Measurements from ENCODE around the gene RPL10A. TPM values are rescaled to one million over a fixed set of nuclear protein-coding genes. Genes with fewer than 3 reads are reported as not detected.

RPL10A gene
- polyA plus RNA-seq, 3 donors, result 345 to 1,242 (median 421) TPM

DNA sequence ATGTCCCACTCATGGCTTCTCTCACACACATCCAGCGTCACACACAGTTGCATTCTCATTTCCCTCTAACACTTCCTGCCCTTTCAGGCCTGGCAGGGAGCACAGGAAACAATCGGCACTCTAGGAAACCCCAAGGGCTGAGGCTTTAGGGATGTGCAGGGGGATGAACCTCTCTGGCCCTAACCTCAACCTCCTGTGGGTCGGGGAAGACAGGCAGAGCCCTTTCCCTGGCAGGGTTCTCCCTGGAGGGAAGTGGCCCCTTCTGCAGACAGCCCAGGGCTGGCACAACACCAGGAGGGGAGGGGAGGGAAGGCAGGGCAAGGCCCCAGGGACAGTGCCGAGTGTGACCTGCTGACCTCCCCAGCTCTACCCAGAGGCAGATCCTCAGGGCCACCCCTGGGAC lies 26.0 kb downstream of the RPL10A start:
- no peak overlapping the region for H3K9ac ChIP-seq (ENCODE audit: insufficient read depth, low read length, poor library complexity, severe bottlenecking)
- Mint-ChIP-seq H3K27ac (peak overlapping the region in 2 of 7 donors; percentile 1 to 37), H3K4me1 (peaks cover 38% of the 10 kb centered on the region), H3K36me3 (peaks cover 2 to 5% of the 10 kb centered on the region in 2 donors), H3K4me3 (peak overlapping the region in 1 of 2 donors; percentile 65), H3K9me3 (peaks cover 0 to 19% (median 8%) of the 10 kb centered on the region in 7 donors), H3K27me3 (ENCODE audit: low read depth in 3 of 3) (peaks cover 71 to 89% (median 77%) of the 10 kb centered on the region in 3 donors)
- intact Hi-C loops (cut with micrococcal nuclease), result no loop called here
- H3K9me3 ChIP-seq (replicated peaks in 1 of 2; ENCODE audit: control insufficient read depth in 1 of 2, insufficient read depth in 1 of 2, low read length in 2 of 2), result peaks cover 0 to 9% of the 10 kb centered on the region in 2 donors
- peaks cover 27 to 84% of the 10 kb centered on the region in 2 donors for H3K27me3 ChIP-seq (ENCODE audit: control insufficient read depth in 2 of 2, insufficient read depth in 2 of 2, low read length in 2 of 2)
- H3K36me3 ChIP-seq (replicated peaks in 1 of 2; ENCODE audit: control insufficient read depth in 1 of 2, insufficient read depth in 2 of 2, low read length in 2 of 2), result no peaks in the 10 kb centered on the region
- TF ChIP-seq CTCF (IDR thresholded peaks at IDR 0.05), result no peak
- peaks cover 36 to 42% of the 10 kb centered on the region in 2 donors for H3K4me1 ChIP-seq (ENCODE audit: control insufficient read depth in 1 of 2, insufficient read depth in 2 of 2, low read length in 2 of 2)
- H3K4me3 ChIP-seq (replicated peaks in 1 of 3; ENCODE audit: low read depth in 2 of 3, low read length in 3 of 3), result no peak overlapping the region
- 0% methylated on average over 1 of the region's 4 CpGs for WGBS (ENCODE audit: insufficient coverage)
- no peak overlapping the region for H3K4me2 ChIP-seq (replicated peaks; ENCODE audit: extremely low read depth, low read length, poor library complexity, severe bottlenecking)
- no peaks in the 10 kb centered on the region for H3K79me2 ChIP-seq (ENCODE audit: insufficient read depth, low read length)
- peak; percentile 29 to 67 (median 31) for DNase-seq
- no peak overlapping the region for H2AFZ ChIP-seq (ENCODE audit: insufficient read depth, low read depth, low read length, poor library complexity, severe bottlenecking)
- peaks cover 10% of the 10 kb centered on the region for H4K20me1 ChIP-seq (ENCODE audit: insufficient read depth, low read length)
- H3K27ac ChIP-seq (ENCODE audit: low read depth in 1 of 2, low read length in 2 of 2), result no peak overlapping the region

DNA sequence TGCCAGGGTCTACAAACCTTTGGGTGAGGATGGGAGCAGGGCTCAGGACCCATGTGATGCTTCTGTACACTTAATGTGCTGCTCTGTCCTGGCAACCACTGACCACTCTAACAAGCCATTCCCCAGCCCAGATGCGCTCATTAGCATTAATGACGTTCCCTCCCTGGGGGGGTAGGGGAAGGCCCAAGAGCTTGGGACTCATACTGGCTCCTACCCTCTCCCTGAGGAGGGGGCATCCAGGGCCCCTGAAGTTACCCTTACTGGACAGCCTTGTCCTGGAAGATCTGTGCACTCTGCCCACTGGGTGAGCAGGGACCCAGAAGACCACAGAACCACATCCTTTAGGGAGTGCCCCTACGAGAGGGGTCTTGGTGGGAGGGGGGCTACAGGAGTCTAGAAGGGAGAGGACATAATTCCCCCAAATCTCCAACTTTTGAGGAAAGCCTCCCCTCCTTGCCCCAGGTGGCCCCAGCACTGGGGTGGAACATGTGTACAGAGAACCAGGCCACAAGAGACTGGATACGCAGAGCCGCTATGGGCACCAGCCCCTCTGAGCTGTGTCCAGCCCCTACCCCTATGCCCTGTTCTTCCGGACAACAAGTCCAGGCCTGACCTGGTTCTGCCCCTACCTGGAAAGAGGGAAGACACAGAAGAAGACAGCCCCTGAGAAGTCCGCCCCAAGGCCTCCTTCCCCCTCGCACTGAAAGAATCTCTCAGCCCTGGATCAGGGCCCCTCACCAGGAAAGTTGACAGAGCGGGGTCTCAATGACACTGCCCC lies 27.2 kb downstream of the RPL10A start:
- intact Hi-C loops (cut with micrococcal nuclease), result no loop called here
- H3K9ac ChIP-seq (ENCODE audit: insufficient read depth, low read length, poor library complexity, severe bottlenecking), result no peak overlapping the region
- no peak overlapping the region for H3K4me2 ChIP-seq (replicated peaks; ENCODE audit: extremely low read depth, low read length, poor library complexity, severe bottlenecking)

More for the DNA sequence above, 27.2 kb downstream of the RPL10A start:
- H3K4me3 Mint-ChIP-seq, result peak overlapping the region; percentile 62 to 65
- Histone ChIP-seq H3K4me3 (replicated peaks in 1 of 3; ENCODE audit: low read depth in 2 of 3, low read length in 3 of 3) (no peak overlapping the region), H3K27me3 (ENCODE audit: control insufficient read depth in 2 of 2, insufficient read depth in 2 of 2, low read length in 2 of 2) (peaks cover 34 to 88% of the 10 kb centered on the region in 2 donors), H3K9me3 (replicated peaks in 1 of 2; ENCODE audit: control insufficient read depth in 1 of 2, insufficient read depth in 1 of 2, low read length in 2 of 2) (peaks cover 0 to 9% of the 10 kb centered on the region in 2 donors), H3K27ac (ENCODE audit: low read depth in 1 of 2, low read length in 2 of 2) (no peak overlapping the region), H3K36me3 (replicated peaks in 1 of 2; ENCODE audit: control insufficient read depth in 1 of 2, insufficient read depth in 2 of 2, low read length in 2 of 2) (no peaks in the 10 kb centered on the region), H3K4me1 (ENCODE audit: control insufficient read depth in 1 of 2, insufficient read depth in 2 of 2, low read length in 2 of 2) (peaks cover 36 to 42% of the 10 kb centered on the region in 2 donors), H3K79me2 (ENCODE audit: insufficient read depth, low read length) (no peaks in the 10 kb centered on the region), H4K20me1 (ENCODE audit: insufficient read depth, low read length) (peaks cover 10% of the 10 kb centered on the region), H2AFZ (ENCODE audit: insufficient read depth, low read depth, low read length, poor library complexity, severe bottlenecking) (no peak overlapping the region)
- H3K9me3 Mint-ChIP-seq, result peaks cover 0 to 19% (median 8%) of the 10 kb centered on the region in 7 donors
- no peak for TF ChIP-seq CTCF (IDR thresholded peaks at IDR 0.05)
- DNase-seq, result no peak
- 95% methylated on average over 4 of the region's 9 CpGs for WGBS (ENCODE audit: insufficient coverage)
- H3K4me1 Mint-ChIP-seq, result peaks cover 38% of the 10 kb centered on the region
- H3K36me3 Mint-ChIP-seq, result peaks cover 2 to 5% of the 10 kb centered on the region in 2 donors
- peaks cover 81 to 95% (median 87%) of the 10 kb centered on the region in 3 donors for H3K27me3 Mint-ChIP-seq (ENCODE audit: low read depth in 3 of 3)
- H3K27ac Mint-ChIP-seq, result no peak overlapping the region

All from CD14-positive monocyte (primary cell).